Measurements from ENCODE around the gene SH3TC1. TPM values are rescaled to one million over a fixed set of nuclear protein-coding genes. Genes with fewer than 3 reads are reported as not detected.
A peak's percentile ranks its signal among the peaks of the same experiment; 100 is the strongest.

SH3TC1 gene
- total RNA-seq, 1 donor from 2014 or later: 20.9 TPM

DNA sequence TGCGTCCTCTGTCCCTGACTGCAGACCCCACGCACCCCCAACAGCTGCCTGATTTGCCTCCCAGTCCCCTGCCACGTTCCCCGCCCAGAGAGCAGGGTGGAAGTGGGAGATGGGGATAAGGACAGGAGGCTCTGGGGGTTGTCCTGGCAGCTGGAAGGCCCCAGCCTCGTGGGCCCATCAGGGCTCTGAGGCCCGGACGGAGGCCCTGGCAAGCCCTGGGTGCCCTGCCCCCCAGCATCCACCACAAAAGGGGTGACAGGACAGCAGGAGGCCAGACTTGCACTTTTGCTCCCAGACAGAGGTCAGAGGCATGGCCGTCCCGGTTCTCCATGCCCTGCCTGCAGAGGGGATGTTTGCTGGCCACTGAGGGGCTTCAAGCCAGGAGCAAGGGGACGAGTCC lies 4.7 kb downstream of the SH3TC1 start:
- Mint-ChIP-seq H3K27ac (no peak overlapping the region), H3K9me3 (no peaks in the 10 kb centered on the region), H3K4me3 (no peak overlapping the region), H3K27me3 (no peaks in the 10 kb centered on the region), H3K36me3 (ENCODE audit: low read depth) (peaks cover 2% of the 10 kb centered on the region), H3K4me1 (peaks cover 28% of the 10 kb centered on the region)
- no peak for DNase-seq
- intact Hi-C loops (cut with micrococcal nuclease): no loop called here

DNA sequence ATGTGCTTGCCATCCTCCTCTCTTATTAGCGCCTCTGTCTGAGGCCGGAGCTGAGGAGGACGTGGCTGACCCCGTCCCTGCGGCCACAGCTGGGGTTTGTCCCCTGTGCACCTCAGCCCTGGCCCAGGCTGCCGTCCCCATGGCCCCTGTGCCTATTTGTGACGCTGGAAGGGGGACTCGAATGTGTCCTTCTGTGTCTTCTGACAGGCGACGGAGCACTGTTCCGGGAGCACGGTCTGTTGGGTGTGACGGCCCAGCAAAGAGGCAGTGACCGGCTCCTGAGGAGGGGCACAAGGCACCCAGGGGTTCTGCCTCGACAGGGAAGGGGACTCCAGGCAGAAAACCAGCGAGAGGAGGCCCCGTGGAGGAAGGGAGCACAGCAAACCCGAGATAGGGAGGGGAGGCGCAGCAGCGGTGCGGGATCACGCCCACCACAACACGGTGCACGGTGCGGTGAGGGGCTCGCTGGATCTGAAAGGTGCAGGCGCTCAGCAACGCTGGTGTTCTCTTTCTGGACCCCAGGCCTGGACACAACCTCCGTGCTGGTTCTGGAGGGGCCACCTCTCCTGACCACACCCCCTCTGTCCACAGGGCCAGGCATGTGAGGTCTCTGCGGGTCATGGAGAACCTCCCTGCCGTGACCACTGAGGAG lies 5.6 kb downstream of the SH3TC1 start:
- H3K9me3 Mint-ChIP-seq: no peaks in the 10 kb centered on the region

DNA sequence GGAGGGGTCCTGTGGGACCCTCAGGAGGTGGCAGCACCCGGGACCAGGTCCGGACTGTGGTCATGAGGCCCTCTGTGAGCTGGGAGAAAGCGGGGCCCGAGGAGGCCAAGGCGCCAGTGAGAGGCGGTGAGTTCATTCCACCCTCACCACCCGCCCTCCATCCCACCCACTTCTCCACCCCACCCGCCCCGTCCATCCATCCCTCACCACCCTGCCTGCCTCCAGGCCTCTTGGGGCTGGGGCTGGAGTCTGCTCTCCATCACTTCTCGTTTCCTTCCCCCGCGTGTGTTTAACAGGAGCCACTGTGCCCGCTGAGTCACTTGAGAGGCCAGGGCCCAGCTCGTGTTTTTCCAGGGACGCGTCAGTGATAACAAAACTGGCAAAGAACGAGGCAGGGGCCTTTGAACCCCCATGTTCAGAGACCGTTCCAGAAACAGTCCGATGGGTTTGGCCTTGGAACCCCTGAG lies 6.2 kb downstream of the SH3TC1 start:
- H3K9me3 Mint-ChIP-seq: no peaks in the 10 kb centered on the region
- DNase-seq: no peak

More for the DNA sequence above, 5.6 kb downstream of the SH3TC1 start:
- H3K4me3 Mint-ChIP-seq: no peak overlapping the region
- H3K36me3 Mint-ChIP-seq (ENCODE audit: low read depth): peaks cover 4% of the 10 kb centered on the region
- no peaks in the 10 kb centered on the region for H3K27me3 Mint-ChIP-seq
- H3K4me1 Mint-ChIP-seq: peaks cover 24% of the 10 kb centered on the region
- intact Hi-C loops (cut with micrococcal nuclease): no loop called here
- H3K27ac Mint-ChIP-seq: no peak overlapping the region
- no peak for DNase-seq

DNA sequence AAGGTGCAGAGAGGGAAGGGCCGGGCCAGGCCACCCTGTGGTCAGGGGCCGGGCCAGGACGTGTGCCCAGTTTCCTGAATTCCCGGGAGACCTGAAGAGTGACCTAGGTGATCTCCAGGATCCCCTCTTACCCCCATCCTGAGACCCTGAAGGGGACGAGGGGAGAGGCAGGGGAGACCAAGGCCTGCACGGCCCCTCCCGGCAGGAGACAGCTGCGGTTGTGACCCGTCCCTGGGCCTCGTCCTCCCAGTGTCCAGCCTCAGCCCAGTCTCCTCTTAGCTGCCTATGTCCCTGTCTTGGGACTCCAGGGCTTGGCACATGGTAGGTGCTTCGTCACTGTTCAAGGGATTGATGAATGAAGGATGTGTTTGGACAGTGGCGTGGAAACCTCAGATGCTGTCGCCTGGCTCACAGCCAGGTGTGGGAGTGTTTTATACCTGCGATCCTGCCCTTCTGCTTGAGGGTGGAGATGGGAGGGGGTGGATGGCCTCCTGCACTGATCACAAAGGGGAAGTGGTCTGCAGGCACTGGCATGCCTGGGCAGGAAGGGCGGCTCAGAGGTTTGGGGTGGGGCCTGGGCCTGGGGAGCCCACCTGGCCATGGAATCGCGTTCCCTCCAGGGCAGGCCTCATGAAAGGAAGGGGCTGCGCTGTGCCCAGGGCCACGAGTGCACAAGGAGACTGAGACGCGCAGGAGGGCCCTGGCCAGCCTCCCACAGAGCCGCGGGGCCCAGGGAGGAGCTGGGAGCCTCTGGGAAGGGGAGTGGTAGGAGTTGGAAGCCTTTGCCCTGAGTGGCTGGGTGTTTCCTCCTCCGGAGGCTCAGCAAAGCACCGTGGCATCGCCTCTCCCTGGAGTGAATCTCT lies 6.9 kb downstream of the SH3TC1 start:
- no peaks in the 10 kb centered on the region for H3K27me3 Mint-ChIP-seq
- no peak overlapping the region for H3K4me3 Mint-ChIP-seq
- H3K4me1 Mint-ChIP-seq: peaks cover 15% of the 10 kb centered on the region
- H3K36me3 Mint-ChIP-seq (ENCODE audit: low read depth): peaks cover 4% of the 10 kb centered on the region
- DNase-seq: no peak
- no peaks in the 10 kb centered on the region for H3K9me3 Mint-ChIP-seq
- H3K27ac Mint-ChIP-seq: no peak overlapping the region
- intact Hi-C loops (cut with micrococcal nuclease): no loop called here

More for the DNA sequence above, 6.2 kb downstream of the SH3TC1 start:
- intact Hi-C loops (cut with micrococcal nuclease): no loop called here
- H3K27ac Mint-ChIP-seq: no peak overlapping the region
- no peak overlapping the region for H3K4me3 Mint-ChIP-seq
- peaks cover 4% of the 10 kb centered on the region for H3K36me3 Mint-ChIP-seq (ENCODE audit: low read depth)
- H3K27me3 Mint-ChIP-seq: no peaks in the 10 kb centered on the region
- H3K4me1 Mint-ChIP-seq: peaks cover 20% of the 10 kb centered on the region

GRCh38 chr4:8207314-8207713 lies 8.2 kb downstream of the SH3TC1 start:
- Mint-ChIP-seq H3K27me3 (no peaks in the 10 kb centered on the region), H3K4me3 (no peak overlapping the region), H3K36me3 (ENCODE audit: low read depth) (peaks cover 4% of the 10 kb centered on the region), H3K4me1 (peaks cover 4% of the 10 kb centered on the region), H3K9me3 (no peaks in the 10 kb centered on the region), H3K27ac (no peak overlapping the region)
- no peak for DNase-seq
- intact Hi-C loops (cut with micrococcal nuclease): no loop called here

DNA sequence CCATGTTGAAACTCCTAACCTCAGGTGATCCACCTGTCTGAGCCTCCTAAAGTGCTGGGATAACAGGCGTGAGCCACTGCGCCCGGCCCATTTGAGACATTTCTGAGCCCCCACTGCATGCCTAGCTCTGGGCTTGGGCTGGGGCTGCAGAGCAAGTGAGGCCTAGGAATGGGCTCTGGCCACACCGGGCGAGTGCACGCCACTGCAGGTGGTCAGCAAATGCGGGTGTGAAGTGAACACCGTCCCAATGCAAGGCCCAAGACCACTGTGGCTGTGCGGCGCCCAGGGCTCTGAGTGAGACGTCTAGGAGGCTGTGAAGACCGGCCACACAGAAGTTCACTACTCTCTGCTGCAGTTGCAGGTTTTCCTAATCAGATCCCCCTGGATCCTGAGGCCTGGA lies 9.5 kb downstream of the SH3TC1 start:
- peaks cover 4% of the 10 kb centered on the region for H3K36me3 Mint-ChIP-seq (ENCODE audit: low read depth)
- no peaks in the 10 kb centered on the region for H3K4me1 Mint-ChIP-seq
- intact Hi-C loops (cut with micrococcal nuclease): no loop called here
- no peaks in the 10 kb centered on the region for H3K9me3 Mint-ChIP-seq
- no peak overlapping the region for H3K27ac Mint-ChIP-seq
- no peak for DNase-seq
- no peaks in the 10 kb centered on the region for H3K27me3 Mint-ChIP-seq
- no peak overlapping the region for H3K4me3 Mint-ChIP-seq

GRCh38 chr4:8209181-8209874 lies 10.2 kb downstream of the SH3TC1 start:
- Mint-ChIP-seq H3K4me3 (no peak overlapping the region), H3K27ac (no peak overlapping the region), H3K4me1 (no peaks in the 10 kb centered on the region), H3K9me3 (no peaks in the 10 kb centered on the region), H3K27me3 (no peaks in the 10 kb centered on the region), H3K36me3 (ENCODE audit: low read depth) (peaks cover 4% of the 10 kb centered on the region)
- no peak for DNase-seq
- intact Hi-C loops (cut with micrococcal nuclease): no loop called here

DNA sequence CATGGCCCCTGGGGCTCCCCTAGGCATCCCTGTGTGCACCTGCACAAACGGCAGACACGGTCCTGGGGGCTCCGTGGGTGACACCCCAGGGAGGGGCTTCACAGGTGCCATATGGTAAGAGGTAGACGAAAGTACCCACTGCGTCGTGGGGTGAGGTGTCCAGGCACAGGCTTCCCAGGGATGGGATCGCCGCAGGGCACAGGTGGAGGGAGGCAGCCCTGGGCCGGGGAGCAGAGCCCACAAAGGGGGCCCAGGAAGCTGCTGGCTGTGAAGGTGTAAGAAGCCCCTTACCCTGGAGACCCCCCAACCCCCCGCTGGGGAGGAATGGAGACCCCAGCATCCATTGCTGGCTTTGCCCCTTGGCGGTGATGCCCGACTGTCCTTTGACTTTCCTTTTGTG lies 10.9 kb downstream of the SH3TC1 start:
- Mint-ChIP-seq H3K4me3 (no peak overlapping the region), H3K27ac (no peak overlapping the region)
- intact Hi-C loops (cut with micrococcal nuclease): no loop called here

DNA sequence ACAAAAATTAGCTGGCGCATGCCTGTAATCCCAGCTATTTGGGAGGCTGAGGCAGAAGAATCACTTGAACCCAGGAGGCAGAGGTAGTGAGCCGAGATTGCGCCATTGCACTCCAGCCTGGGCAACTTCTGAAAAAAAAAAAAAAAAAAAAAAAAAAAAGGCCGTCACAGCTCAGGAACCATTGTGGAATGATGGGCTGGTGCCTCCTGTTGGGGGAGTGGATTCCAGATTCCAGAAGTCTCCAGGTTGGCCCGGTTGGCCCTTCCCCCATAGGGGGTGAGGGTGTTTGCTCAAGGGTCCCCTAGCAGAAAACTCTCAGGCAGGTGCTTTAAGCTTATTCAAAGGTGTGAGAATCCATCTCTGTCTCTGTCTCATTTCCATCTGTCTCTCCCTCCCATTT lies 11.5 kb downstream of the SH3TC1 start:
- Mint-ChIP-seq H3K36me3 (ENCODE audit: low read depth) (peaks cover 2% of the 10 kb centered on the region), H3K27me3 (no peaks in the 10 kb centered on the region), H3K9me3 (no peaks in the 10 kb centered on the region), H3K27ac (no peak overlapping the region), H3K4me1 (no peaks in the 10 kb centered on the region), H3K4me3 (no peak overlapping the region)
- no peak for DNase-seq
- intact Hi-C loops (cut with micrococcal nuclease): no loop called here

More for the DNA sequence above, 10.9 kb downstream of the SH3TC1 start:
- H3K9me3 Mint-ChIP-seq: no peaks in the 10 kb centered on the region
- no peak for DNase-seq
- H3K4me1 Mint-ChIP-seq: no peaks in the 10 kb centered on the region
- peaks cover 2% of the 10 kb centered on the region for H3K36me3 Mint-ChIP-seq (ENCODE audit: low read depth)
- no peaks in the 10 kb centered on the region for H3K27me3 Mint-ChIP-seq

DNA sequence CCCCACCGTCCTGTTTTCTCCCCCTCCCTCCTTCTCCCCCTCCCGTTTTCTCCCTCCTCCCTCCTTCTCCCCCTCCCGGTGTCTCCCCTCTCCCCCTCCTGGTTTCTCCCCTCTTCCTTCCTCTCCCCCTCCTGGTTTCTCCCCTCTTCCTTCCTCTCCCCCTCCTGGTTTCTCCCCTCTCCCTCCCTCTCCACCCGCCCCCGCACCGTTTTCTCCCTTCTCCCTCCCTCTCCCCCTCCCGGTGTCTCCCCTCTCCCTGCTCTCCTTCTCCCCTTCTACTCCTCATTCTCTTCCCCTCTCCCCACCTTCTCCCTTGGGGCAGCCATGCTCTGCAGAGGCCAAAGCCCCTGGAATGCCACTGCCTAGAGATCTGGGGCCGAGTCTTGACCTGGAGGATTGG lies 12.2 kb downstream of the SH3TC1 start:
- no peak overlapping the region for H3K27ac Mint-ChIP-seq

DNA sequence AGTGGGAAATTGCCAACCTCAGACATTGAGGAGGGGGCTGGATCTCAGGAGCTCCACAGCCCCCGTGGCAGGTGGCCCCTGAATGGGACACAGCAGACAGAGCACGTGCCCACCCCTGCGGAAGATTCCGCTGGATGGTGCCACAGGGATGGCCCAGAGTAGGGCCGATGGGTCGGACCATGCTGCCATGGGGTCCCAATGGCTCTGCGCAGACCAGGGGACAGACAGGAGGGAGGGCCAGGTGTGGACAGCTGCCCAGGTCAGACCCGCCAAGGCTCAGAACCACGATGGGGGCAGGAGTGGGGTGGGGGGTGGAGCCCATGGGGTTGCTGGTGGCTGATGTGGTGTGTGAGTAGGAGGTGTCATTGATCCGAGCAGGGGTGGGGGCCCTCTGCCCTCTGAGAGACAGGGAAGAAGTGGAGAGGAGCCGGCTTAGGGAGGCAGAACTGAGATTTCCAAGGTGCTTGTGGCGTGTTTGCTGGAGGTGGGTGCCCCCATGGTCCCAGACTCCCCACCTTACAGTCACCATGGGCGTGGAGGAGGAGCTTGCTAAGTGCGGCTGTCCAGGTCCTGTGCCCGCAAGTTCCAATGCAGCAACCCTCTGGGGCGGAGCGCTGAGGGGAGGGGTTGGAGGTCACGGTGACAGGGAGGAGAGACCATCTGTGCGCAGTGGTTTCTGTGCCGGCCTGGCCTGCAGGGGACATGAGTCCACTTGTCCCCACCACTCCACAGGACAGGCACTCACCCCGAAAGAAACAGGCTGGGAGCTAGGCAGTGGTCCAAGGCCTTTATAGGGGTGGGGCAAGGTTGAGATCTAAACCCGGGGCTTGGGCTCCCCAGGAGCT lies 12.9 kb downstream of the SH3TC1 start:
- Mint-ChIP-seq H3K4me1 (no peaks in the 10 kb centered on the region), H3K27ac (no peak overlapping the region), H3K27me3 (no peaks in the 10 kb centered on the region), H3K4me3 (no peak overlapping the region), H3K36me3 (ENCODE audit: low read depth) (peaks cover 2% of the 10 kb centered on the region), H3K9me3 (no peaks in the 10 kb centered on the region)
- DNase-seq: no peak
- intact Hi-C loops (cut with micrococcal nuclease): no loop called here

More for the DNA sequence above, 12.2 kb downstream of the SH3TC1 start:
- no peaks in the 10 kb centered on the region for H3K9me3 Mint-ChIP-seq
- intact Hi-C loops (cut with micrococcal nuclease): no loop called here
- H3K4me1 Mint-ChIP-seq: no peaks in the 10 kb centered on the region
- H3K27me3 Mint-ChIP-seq: no peaks in the 10 kb centered on the region
- no peak for DNase-seq
- H3K36me3 Mint-ChIP-seq (ENCODE audit: low read depth): peaks cover 2% of the 10 kb centered on the region
- no peak overlapping the region for H3K4me3 Mint-ChIP-seq

DNA sequence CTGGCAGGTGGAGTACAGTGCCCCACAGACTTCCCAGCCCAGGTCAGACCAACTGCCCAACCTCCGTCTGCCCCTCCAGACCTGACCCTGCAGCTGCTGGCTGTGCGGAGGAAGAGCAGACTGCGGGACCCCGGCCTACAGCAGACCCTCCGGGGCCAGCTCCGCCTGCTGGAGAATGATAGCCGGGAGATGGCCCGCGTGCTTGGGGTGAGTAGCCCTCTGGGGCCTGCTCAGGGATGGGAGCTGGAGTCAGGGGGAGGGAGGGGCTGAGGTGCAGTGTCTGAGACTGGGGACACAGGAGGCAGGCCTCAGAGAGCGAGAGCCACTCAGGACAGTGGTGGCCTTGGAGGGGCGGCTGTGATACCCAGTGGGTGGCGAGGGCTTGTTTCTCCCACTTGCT lies 13.5 kb downstream of the SH3TC1 start:
- H3K27ac Mint-ChIP-seq: peak overlapping the region; percentile 67
- intact Hi-C loops (cut with micrococcal nuclease): no loop called here
- H3K27me3 Mint-ChIP-seq: no peaks in the 10 kb centered on the region
- DNase-seq: no peak
- peaks cover under 1% of the 10 kb centered on the region for H3K4me1 Mint-ChIP-seq
- H3K4me3 Mint-ChIP-seq: no peak overlapping the region
- H3K36me3 Mint-ChIP-seq (ENCODE audit: low read depth): peaks cover 2% of the 10 kb centered on the region
- no peaks in the 10 kb centered on the region for H3K9me3 Mint-ChIP-seq

GRCh38 chr4:8213121-8213520 lies 14.0 kb downstream of the SH3TC1 start:
- intact Hi-C loops (cut with micrococcal nuclease): no loop called here
- Mint-ChIP-seq H3K4me1 (peaks cover 3% of the 10 kb centered on the region), H3K36me3 (ENCODE audit: low read depth) (peaks cover 2% of the 10 kb centered on the region), H3K27me3 (no peaks in the 10 kb centered on the region), H3K9me3 (no peaks in the 10 kb centered on the region), H3K4me3 (no peak overlapping the region), H3K27ac (peak overlapping the region; percentile 67)
- no peak for DNase-seq
